GM12878 (cell line): ENCODE results near the gene S100A11. TPM values are rescaled to one million over a fixed set of nuclear protein-coding genes. Genes with fewer than 3 reads are reported as not detected.

ENCODE experiments used
- ATAC-seq: fragments of 200-7000 bp; cut with Tn5 transposase; 3 replicates; pipeline ENCODE4 v1.9.1; 2020; ENCODE audit warnings: mild to moderate bottlenecking, moderate library complexity
- BruUV-seq: library from RNA; stranded (reverse); fragments of 400-500 nt; replicated peaks from 2 replicates; lab custom pipeline; 2021; lab: Mats Ljungman, UMichigan
- CTCF ChIA-PET: fragments of 300-600 bp; sonication (Branson Sonifier 250); formaldehyde crosslinking; extraction: SDS; loops from one replicate; lab custom pipeline; 2021; ENCODE audit warnings: inconsistent platforms; lab: Yijun Ruan, JAX
- POLR2A ChIA-PET: fragments of 350-600 bp; formaldehyde crosslinking; extraction: SDS; loops from one replicate; lab custom pipeline; 2021; ENCODE audit warnings: inconsistent platforms; lab: Charles Lee
- RAD21 ChIA-PET: fragments of 300-600 bp; sonication (Branson Sonifier 250); formaldehyde crosslinking; loops from one replicate; lab custom pipeline; 2023; ENCODE audit warnings: antibody characterized with exemption; ENCODE audit not compliant: unreplicated experiment; lab: Charles Lee
- SMC1A ChIA-PET: fragments of 300-600 bp; sonication (Branson Sonifier 250); formaldehyde crosslinking; loops from one replicate; lab custom pipeline; 2023; ENCODE audit not compliant: unreplicated experiment, uncharacterized antibody; lab: Charles Lee
- DNase-seq: peaks from one replicate; pipeline ENCODE4 v3.0.0-alpha.2; 2011; ENCODE audit warnings: low read depth, low spot score
- FAIRE-seq: peaks from 3 replicates; lab custom pipeline; 2011; peaks lifted over from hg19 to GRCh38; lab: Jason Lieb, UNC
- H2AFZ ChIP-seq: 2 replicates; pipeline ENCODE4 v1.6.0; 2011; ENCODE audit warnings: low read depth, low read length, control low read depth; ENCODE audit not compliant: control insufficient read depth
- H3K27ac ChIP-seq: 2 replicates; pipeline ENCODE4 v1.5.1; 2011; ENCODE audit warnings: control low read depth; ENCODE audit not compliant: control insufficient read depth, insufficient read depth
- H3K27me3 ChIP-seq, 2 experiments: replicated peaks in 1 of 2; 2 replicates each; pipeline versions ENCODE4 v1.6.0 to v1.6.1; 2011; ENCODE audit warnings: low read length in 1 of 2; ENCODE audit not compliant: control insufficient read depth in 2 of 2, insufficient read depth in 2 of 2
- H3K36me3 ChIP-seq, 2 experiments: 2 replicates each; pipeline ENCODE4 v1.5.1; 2011; ENCODE audit warnings: low read length in 1 of 2; ENCODE audit not compliant: control insufficient read depth in 2 of 2, insufficient read depth in 2 of 2
- H3K4me1 ChIP-seq: 2 replicates; pipeline ENCODE4 v1.6.1; 2011; ENCODE audit warnings: mild to moderate bottlenecking, low read length, moderate library complexity, mixed read lengths; ENCODE audit not compliant: control insufficient read depth, insufficient read depth
- H3K4me2 ChIP-seq: 2 replicates; pipeline ENCODE4 v1.6.0; 2011; ENCODE audit warnings: control low read depth; ENCODE audit not compliant: control insufficient read depth, insufficient read depth
- H3K4me3 ChIP-seq: fragments of 200-600 bp; sonication (generic); 2 replicates; pipeline ENCODE4 v1.5.1; 2016
- H3K79me2 ChIP-seq: 2 replicates; pipeline ENCODE4 v1.6.0; 2011; ENCODE audit warnings: low read length; ENCODE audit not compliant: control insufficient read depth, insufficient read depth
- H3K9ac ChIP-seq: 2 replicates; pipeline ENCODE4 v1.8.0; 2011; ENCODE audit warnings: low read length, control low read depth, mixed read lengths; ENCODE audit not compliant: control insufficient read depth, insufficient read depth
- H3K9me3 ChIP-seq: replicated peaks from 3 replicates; pipeline ENCODE4 v1.5.1; 2011; ENCODE audit warnings: mild to moderate bottlenecking, low read length; ENCODE audit not compliant: control insufficient read depth, insufficient read depth
- H4K20me1 ChIP-seq: 2 replicates; pipeline ENCODE4 v1.6.0; 2011; ENCODE audit not compliant: control insufficient read depth, insufficient read depth
- CBX5 ChIP-seq: sonication (generic); IDR thresholded peaks from 2 replicates; pipeline ENCODE4 v1.6.1; 2016; ENCODE audit warnings: low read depth, moderate library complexity, mild to moderate bottlenecking, inconsistent platforms
- EGR1 ChIP-seq, 2 experiments: IDR thresholded peaks; 1 replicate in 1 of 2; 2 replicates in 1 of 2; pipeline ENCODE4 v1.6.1; 2011 to 2012; ENCODE audit warnings: low read depth in 2 of 2, low read length in 2 of 2, borderline replicate concordance in 1 of 2, mild to moderate bottlenecking in 1 of 2, moderate library complexity in 1 of 2
- EZH2 ChIP-seq: IDR thresholded peaks from 2 replicates; pipeline ENCODE4 v1.6.1; 2012; ENCODE audit warnings: low read depth, mild to moderate bottlenecking, control low read depth, inconsistent platforms, low read length, borderline replicate concordance; ENCODE audit not compliant: control insufficient read depth
- FOS ChIP-seq: IDR thresholded peaks from 3 replicates; pipeline ENCODE4 v1.6.1; 2011; ENCODE audit warnings: borderline replicate concordance; ENCODE audit not compliant: insufficient read length; ENCODE audit errors: extremely low read depth
- HCFC1 ChIP-seq: fragments of 150-350 bp; IDR thresholded peaks from 2 replicates; pipeline ENCODE4 v1.6.1; 2014; ENCODE audit warnings: low read length
- HDGF ChIP-seq: fragments of 450-650 bp; IDR thresholded peaks from 2 replicates; pipeline ENCODE4 v1.6.1; 2016; ENCODE audit warnings: antibody characterized with exemption
- MXI1 ChIP-seq: fragments of 150-350 bp; IDR thresholded peaks from 2 replicates; pipeline ENCODE4 v1.6.1; 2011; ENCODE audit warnings: low read depth, mild to moderate bottlenecking, inconsistent platforms, low read length, improper control_type of control experiment
- NBN ChIP-seq: fragments of 450-650 bp; IDR thresholded peaks from 2 replicates; pipeline ENCODE4 v1.6.1; 2016
- STAT1 ChIP-seq: fragments of 450-650 bp; conservative IDR thresholded peaks from 2 replicates; pipeline ENCODE4 v1.6.1; 2014; ENCODE audit warnings: antibody characterized with exemption, mild to moderate bottlenecking
- STAT3 ChIP-seq: IDR thresholded peaks from 2 replicates; pipeline ENCODE4 v1.6.1; 2011; ENCODE audit warnings: low read depth, low read length, improper control_type of control experiment
- ZNF24 ChIP-seq: fragments of 450-650 bp; IDR thresholded peaks from 2 replicates; pipeline ENCODE4 v1.6.1; 2017; ENCODE audit warnings: antibody characterized with exemption, mild to moderate bottlenecking
- ZSCAN29 ChIP-seq: fragments of 450-650 bp; IDR thresholded peaks from 2 replicates; pipeline ENCODE4 v1.6.1; 2017; ENCODE audit warnings: mild to moderate bottlenecking, moderate library complexity
- WGBS: methylation state at CpG from one replicate; pipeline ENCODE4 v1.1.6; 2016; ENCODE audit warnings: low lambda C conversion rate; ENCODE audit not compliant: insufficient replicate concordance, insufficient coverage; ENCODE audit errors: missing lambda C conversion rate; 5-methylcytosine and 5-hydroxymethylcytosine counted together
- in situ Hi-C: fragments of 300-500 bp; cut with MboI; formaldehyde crosslinking; loops from 9 replicates; pipeline ENCODE4 v1.14.3; 2018; ENCODE audit warnings: mixed read lengths
- intact Hi-C: fragments of 100-400 bp; cut with micrococcal nuclease; formaldehyde crosslinking; loops from one replicate; pipeline ENCODE4 v1.14.2; 2022; ENCODE audit not compliant: unreplicated experiment
- polyA plus RNA-seq, 11 experiments: library from polyadenylated mRNA; depleted of rRNA in 4 of 11; unstranded in 6 of 11; stranded (reverse) in 5 of 11; fragments of >200 nt; fragmentation: Nextera tagmentation in 4 of 11; fragmentation: Illumina TruSeq in 1 of 11; extraction: Ambion mirVana in 4 of 11; extraction: Trizol in 1 of 11; gene quantifications; 1 replicate in 1 of 11; 2 replicates in 10 of 11; pipeline versions ENCODE4 v1.2.1 to v1.2.3, GENCODE V29; 2011 to 2016; ENCODE audit warnings: inconsistent platforms in 2 of 11, missing spikeins in 2 of 11, low read depth in 1 of 11
- total RNA-seq, 4 experiments: library from RNA; depleted of rRNA in 3 of 4; stranded (reverse); fragments of >200 nt in 3 of 4; fragmentation: Illumina TruSeq in 1 of 4; extraction: Trizol in 1 of 4; gene quantifications; 2 replicates each; pipeline versions ENCODE4 v1.2.1 to v1.2.3, GENCODE V29; 2013 to 2021
- TF ChIP-seq, protein P1 (sequence below): fragments of 450-650 bp; IDR thresholded peaks from 2 replicates; pipeline ENCODE4 v1.6.1; 2016; ENCODE audit warnings: mild to moderate bottlenecking
- TF ChIP-seq, protein P2 (sequence below): fragments of 450-650 bp; IDR thresholded peaks from 2 replicates; pipeline ENCODE4 v1.6.1; 2014; ENCODE audit warnings: mild to moderate bottlenecking
- TF ChIP-seq, protein P3 (sequence below): IDR thresholded peaks from 2 replicates; pipeline ENCODE4 v1.6.1; 2012; ENCODE audit warnings: mild to moderate bottlenecking, low read depth, low read length
- TF ChIP-seq, protein P4 (sequence below): IDR thresholded peaks from 2 replicates; pipeline ENCODE4 v1.6.1; 2011; ENCODE audit warnings: low read depth, low read length, improper control_type of control experiment, borderline replicate concordance

S100A11 gene
- total and polyA plus RNA-seq, 10 of the 15 experiments (the other 5 are each of a cell fraction or from before 2014, with no cell fraction given): 9.0 to 134 (median 62.7) TPM

DNA sequence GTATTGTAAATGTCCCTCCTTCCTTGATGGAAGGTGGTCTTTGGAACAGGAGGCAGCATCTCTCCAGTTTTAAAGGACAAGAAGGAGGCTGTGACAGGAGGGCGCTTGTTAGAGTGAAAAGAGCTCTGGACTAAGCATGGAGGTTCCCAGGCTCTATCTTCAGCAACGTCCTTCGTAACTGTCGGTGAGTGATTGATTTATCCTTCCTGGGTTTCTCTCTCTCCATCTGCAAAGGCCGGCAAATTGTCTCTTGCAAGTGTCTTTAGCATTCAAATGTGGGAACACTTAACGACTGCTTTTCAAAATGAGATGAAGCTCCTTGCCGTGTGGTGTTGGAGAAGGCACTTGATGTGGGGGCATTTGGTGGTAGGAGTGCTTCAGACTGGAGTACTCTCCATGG, 15.2 kb downstream of the S100A11 start:
- no peak for ATAC-seq
- intact Hi-C loops: no loop called here
- ChIA-PET RAD21 (no interaction called here), POLR2A (no interaction called here), CTCF (no interaction called here), SMC1A (no interaction called here)
- H3K4me3 ChIP-seq: no peak overlapping the region
- H3K79me2 ChIP-seq: no peaks in the 10 kb centered on the region
- peaks cover 0 to 4% of the 10 kb centered on the region in 2 experiments for H3K27me3 ChIP-seq
- no peak overlapping the region for H3K4me2 ChIP-seq
- BruUV-seq: no TSS peak
- H4K20me1 ChIP-seq: no peaks in the 10 kb centered on the region
- no peak overlapping the region for H3K27ac ChIP-seq
- no peak for FAIRE-seq
- no peaks in the 10 kb centered on the region for H3K36me3 ChIP-seq
- H3K9me3 ChIP-seq: no peaks in the 10 kb centered on the region
- no peaks in the 10 kb centered on the region for H3K4me1 ChIP-seq
- in situ Hi-C loops: no loop called here
- no peak overlapping the region for H3K9ac ChIP-seq
- TF ChIP-seq MXI1: no peak
- TF ChIP-seq CBX5: no peak
- TF ChIP-seq ZSCAN29: no peak
- TF ChIP-seq STAT1: no peak
- TF ChIP-seq HDGF: no peak
- no peak for TF ChIP-seq EGR1 (IDR thresholded peaks at IDR 0.05; ENCODE audit: borderline replicate concordance in 1 of 2, low read depth in 2 of 2, low read length in 2 of 2)
- TF ChIP-seq NBN: no peak
- no peak for TF ChIP-seq EZH2
- TF ChIP-seq, protein P1, sequence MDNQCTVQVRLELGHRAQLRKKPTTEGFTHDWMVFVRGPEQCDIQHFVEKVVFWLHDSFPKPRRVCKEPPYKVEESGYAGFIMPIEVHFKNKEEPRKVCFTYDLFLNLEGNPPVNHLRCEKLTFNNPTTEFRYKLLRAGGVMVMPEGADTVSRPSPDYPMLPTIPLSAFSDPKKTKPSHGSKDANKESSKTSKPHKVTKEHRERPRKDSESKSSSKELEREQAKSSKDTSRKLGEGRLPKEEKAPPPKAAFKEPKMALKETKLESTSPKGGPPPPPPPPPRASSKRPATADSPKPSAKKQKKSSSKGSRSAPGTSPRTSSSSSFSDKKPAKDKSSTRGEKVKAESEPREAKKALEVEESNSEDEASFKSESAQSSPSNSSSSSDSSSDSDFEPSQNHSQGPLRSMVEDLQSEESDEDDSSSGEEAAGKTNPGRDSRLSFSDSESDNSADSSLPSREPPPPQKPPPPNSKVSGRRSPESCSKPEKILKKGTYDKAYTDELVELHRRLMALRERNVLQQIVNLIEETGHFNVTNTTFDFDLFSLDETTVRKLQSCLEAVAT: no peak
- TF ChIP-seq ZNF24: no peak
- TF ChIP-seq HCFC1: no peak
- TF ChIP-seq FOS: no peak
- TF ChIP-seq, protein P2, sequence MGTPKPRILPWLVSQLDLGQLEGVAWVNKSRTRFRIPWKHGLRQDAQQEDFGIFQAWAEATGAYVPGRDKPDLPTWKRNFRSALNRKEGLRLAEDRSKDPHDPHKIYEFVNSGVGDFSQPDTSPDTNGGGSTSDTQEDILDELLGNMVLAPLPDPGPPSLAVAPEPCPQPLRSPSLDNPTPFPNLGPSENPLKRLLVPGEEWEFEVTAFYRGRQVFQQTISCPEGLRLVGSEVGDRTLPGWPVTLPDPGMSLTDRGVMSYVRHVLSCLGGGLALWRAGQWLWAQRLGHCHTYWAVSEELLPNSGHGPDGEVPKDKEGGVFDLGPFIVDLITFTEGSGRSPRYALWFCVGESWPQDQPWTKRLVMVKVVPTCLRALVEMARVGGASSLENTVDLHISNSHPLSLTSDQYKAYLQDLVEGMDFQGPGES: no peak
- TF ChIP-seq STAT3: no peak
- TF ChIP-seq, protein P3, sequence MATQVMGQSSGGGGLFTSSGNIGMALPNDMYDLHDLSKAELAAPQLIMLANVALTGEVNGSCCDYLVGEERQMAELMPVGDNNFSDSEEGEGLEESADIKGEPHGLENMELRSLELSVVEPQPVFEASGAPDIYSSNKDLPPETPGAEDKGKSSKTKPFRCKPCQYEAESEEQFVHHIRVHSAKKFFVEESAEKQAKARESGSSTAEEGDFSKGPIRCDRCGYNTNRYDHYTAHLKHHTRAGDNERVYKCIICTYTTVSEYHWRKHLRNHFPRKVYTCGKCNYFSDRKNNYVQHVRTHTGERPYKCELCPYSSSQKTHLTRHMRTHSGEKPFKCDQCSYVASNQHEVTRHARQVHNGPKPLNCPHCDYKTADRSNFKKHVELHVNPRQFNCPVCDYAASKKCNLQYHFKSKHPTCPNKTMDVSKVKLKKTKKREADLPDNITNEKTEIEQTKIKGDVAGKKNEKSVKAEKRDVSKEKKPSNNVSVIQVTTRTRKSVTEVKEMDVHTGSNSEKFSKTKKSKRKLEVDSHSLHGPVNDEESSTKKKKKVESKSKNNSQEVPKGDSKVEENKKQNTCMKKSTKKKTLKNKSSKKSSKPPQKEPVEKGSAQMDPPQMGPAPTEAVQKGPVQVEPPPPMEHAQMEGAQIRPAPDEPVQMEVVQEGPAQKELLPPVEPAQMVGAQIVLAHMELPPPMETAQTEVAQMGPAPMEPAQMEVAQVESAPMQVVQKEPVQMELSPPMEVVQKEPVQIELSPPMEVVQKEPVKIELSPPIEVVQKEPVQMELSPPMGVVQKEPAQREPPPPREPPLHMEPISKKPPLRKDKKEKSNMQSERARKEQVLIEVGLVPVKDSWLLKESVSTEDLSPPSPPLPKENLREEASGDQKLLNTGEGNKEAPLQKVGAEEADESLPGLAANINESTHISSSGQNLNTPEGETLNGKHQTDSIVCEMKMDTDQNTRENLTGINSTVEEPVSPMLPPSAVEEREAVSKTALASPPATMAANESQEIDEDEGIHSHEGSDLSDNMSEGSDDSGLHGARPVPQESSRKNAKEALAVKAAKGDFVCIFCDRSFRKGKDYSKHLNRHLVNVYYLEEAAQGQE: no peak
- TF ChIP-seq, protein P4, sequence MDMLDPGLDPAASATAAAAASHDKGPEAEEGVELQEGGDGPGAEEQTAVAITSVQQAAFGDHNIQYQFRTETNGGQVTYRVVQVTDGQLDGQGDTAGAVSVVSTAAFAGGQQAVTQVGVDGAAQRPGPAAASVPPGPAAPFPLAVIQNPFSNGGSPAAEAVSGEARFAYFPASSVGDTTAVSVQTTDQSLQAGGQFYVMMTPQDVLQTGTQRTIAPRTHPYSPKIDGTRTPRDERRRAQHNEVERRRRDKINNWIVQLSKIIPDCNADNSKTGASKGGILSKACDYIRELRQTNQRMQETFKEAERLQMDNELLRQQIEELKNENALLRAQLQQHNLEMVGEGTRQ: no peak
- WGBS: 44% methylated on average over 7 of the region's 7 CpGs
- no peak overlapping the region for H2AFZ ChIP-seq
- DNase-seq: no peak
